Pulmonary artery endothelial cell (primary cell): Measurements from ENCODE around the gene SGMS1. TPM values are rescaled to one million over a fixed set of nuclear protein-coding genes. Genes with fewer than 3 reads are reported as not detected.

Experiments
- DNase-seq: peaks from one replicate; pipeline ENCODE4 v3.0.0-alpha.2; 2011; ENCODE audit warnings: low read depth, low spot score
- total RNA-seq: library from RNA; depleted of rRNA; stranded (reverse); fragments of >200 nt; gene quantifications from 2 replicates; pipeline ENCODE4 v1.2.3, GENCODE V29; 2014

Gene SGMS1
- total RNA-seq, 1 donor from 2014 or later = 34.2 TPM

DNA sequence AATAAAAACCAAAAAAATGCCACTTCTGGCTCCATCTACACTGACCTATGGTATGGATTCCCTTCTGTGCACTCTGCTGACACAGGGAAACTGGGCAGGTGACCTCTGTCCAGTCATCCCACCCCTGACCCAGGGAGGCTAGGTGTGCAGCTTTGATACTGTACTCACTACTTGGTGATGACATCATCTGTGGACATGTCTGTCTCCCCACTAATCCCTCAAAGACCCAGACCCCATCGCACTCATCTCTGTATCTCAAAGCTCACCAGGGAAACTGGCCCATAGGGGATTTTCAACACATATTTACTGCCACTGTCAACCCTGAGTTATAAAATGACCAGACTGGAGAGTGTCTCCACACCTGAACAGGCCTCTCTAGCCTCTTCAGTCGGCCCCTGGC is 10.6 kb downstream of the SGMS1 start:
- DNase-seq = no peak

GRCh38 chr10:50610368-50610767 is 13.4 kb downstream of the SGMS1 start:
- no peak for DNase-seq

DNA sequence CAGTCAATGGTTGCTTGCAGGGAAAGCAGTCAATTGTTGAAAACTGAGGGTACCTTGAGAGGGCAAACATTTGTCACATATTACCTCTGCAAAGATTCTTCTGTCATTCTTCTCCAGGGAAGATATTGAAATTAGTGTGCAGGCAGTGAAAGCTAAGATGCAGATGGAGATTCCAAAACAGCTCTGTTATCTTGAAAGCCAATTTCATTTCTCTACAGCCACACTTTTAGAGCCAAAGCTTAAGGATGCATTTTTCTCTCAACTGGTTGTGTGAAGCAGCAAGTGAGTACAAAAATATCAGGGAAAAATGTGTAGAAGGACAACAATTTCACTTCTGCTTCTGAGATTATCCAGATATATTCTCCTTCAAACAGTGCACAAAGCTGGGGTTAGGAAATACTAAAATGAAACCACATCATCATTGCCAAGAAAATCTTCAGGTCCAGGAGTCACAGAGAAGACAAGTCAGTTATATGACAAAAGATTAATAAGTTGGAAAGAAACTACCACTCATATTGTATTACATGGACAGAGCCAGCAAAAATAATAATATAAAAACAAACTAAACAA is 16.3 kb downstream of the SGMS1 start:
- no peak for DNase-seq

GRCh38 chr10:50605951-50606270 is 17.8 kb downstream of the SGMS1 start:
- no peak for DNase-seq

DNA sequence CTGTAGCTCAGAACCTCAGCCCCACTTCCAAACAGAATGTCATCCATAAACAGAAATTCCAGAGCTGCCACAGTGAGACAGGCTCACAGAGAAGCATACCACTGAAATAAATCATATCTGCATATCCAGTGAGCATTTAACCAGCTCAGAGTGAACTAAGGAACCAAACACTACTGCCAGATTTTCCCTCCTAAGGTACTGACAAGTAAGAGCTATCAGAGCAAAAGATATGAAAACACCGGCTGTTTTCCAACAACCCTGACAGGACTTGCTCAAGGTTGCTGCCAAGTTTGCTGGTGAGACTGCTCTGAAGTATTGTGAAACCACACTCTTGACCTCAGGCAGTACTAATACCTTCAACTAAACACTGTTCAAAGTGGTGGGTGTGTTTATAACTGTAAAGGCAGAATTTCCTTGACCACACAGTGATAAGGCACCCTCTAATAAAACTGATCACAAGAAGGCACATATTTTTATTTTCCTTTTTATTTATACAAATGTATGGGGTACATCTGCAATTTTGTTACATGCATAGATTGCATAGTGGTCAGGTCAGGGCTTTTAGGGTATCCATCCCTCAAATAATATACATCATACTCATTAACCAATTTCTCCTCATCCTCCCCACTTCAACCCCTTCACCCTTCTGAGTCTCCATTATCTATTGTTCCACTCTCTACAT is 18.3 kb downstream of the SGMS1 start:
- DNase-seq = peak; percentile 19

DNA sequence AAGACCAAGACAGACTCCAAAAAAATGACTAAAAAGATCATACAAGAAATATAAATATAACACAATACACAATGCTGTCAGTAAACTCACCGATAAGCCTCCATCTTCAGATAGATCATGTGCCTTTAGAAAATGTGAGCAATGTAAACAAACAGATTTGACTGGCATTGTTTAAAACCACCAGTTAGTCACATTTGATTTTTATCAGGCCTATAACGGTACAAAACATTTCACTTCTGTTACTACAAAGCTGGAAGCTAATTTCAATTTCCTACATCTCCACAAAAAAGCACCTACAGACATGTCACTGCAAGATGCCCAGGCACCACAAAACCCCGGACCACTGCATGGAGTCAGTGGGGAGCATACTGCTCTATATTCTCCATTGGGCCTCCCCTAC is 18.9 kb downstream of the SGMS1 start:
- no peak for DNase-seq

DNA sequence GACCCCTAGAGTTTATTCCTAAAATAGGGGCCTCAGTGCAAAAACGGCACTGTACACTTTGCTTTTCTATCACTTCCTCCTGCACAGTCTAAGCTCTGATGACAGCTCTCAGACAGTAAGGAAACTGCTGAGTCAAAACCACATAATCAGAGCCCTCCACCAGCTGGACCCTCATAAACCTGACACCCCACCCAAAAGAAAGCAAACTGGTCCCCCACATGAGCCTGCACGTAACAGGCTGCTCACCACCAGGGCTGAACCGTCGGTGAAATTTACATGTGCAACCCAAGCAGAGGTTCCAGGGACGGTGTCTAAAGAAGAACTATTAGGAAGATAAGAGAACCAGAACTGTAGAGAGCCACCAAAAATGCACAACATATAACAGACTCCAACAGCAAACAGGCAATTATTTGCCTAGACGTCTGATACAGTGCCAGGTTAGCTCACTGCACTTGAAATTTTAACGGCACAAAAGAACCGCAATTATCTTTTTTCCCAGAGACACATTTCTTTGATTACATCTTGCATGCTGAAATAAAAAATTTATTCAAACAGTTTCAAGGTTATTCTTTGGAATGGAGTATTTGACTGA is 19.6 kb downstream of the SGMS1 start:
- DNase-seq = no peak

- DNase-seq = no peak
Observed at GRCh38 chr10:50603151-50603850, 20.5 kb downstream of the SGMS1 start.

DNA sequence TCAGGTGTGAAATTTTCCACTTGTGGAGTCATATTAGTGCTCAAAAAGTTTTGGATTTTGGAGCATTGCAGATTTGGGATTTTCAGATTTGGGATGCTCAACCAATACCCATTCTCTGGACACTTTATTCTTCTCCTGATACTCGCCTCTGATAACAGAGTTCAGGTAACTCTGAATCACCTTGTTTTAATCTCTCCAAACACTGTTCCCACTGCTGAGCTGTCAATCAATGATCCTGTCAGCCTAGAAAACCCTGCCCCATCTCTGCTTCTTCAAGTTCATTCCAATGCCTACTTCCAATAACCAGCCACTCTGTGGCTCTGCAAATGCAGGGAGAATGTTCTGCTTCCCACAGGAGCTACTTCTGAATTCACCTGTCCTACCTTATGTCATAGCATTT is 21.8 kb downstream of the SGMS1 start:
- DNase-seq = no peak

DNA sequence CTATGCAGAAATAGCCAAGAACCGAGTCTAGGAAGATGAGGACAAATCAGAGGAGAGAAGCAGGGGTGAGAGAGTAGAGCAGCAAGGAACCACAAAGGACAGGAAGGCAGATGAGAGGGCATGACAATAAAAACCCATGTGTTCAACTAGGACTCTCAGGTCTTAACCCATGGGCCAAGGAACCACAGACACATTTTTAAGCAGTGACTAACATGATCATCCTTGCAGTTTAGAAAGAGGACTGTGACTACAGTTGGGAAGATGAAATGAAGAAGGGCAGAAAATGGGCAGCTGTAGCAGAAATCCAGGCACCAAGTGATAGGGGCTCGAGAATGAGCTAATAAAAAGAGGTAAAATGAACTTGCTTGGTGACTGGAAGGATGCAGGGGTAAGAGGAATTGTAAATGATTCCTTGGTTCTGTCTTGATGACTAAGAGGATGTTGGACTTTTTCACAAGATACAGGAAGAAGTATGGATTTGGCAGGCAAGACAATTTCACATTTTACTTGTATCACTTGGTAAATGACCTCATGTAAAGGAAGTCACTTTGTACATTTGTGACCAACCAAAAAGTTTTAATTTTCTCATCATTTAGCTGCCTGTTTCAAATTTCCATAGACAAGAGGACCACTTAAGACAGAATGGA is 22.8 kb downstream of the SGMS1 start:
- no peak for DNase-seq

DNA sequence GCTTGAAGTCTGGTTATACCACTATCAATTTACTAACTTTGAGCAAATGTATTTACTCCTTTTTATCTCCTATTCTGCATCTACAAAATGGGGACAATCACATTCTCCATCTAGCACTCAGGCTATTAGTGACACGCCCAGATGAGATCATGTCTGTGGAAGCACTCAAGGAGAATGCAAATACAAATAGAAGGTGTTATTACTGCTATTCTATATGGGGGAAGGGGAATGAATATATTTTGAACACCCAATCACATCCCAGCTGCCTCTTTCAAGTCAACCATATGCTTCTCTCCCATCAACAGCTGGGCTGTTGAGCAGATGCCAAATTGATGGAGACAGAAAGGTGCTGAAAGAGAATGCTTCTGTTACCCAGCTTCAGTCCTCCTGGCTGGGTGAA is 23.5 kb downstream of the SGMS1 start:
- no peak for DNase-seq

GRCh38 chr10:50596897-50597296 is 26.9 kb downstream of the SGMS1 start:
- DNase-seq = no peak

DNA sequence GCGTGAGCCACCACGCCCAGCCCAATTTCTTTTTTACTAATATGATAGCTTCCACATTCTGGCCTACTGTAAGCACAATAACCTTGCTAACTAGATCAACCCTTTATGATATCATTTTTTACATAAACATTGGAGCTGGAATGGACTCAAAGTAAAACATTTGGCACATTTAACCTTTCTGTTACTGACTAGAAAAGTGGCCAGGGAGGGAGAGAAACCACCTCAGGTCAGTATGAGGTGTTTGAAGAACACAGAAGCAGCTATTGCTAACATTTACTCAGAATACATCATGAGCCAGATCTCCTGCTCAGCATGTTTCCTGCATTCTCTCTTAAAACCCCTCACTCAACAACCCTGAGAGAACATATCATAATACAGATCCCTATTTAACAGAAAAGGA is 27.3 kb downstream of the SGMS1 start:
- no peak for DNase-seq

DNA sequence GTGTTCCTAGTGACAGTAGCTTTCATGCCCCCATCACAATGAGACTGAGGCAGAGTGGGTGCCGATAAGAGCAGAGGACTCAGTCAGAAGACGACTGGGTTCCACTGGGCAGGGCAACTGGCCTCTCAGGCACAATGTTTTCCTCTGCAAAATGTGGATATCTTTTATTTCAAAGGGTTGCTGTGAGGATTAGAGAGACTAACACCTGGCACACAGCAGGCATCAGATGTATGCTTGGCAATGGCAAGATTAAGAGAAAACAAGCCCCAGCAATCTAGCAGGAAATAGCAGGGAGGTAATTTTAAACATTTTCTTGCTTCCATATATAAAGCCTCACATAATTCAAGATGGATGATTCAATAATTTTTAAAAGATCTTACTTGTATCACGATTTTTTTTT is 28.0 kb downstream of the SGMS1 start:
- no peak for DNase-seq

- no peak for DNase-seq
Observed at GRCh38 chr10:50593523-50594376, 30.0 kb downstream of the SGMS1 start.

- DNase-seq = no peak
Observed at GRCh38 chr10:50592961-50593418, 30.8 kb downstream of the SGMS1 start.

- DNase-seq = no peak
Observed at GRCh38 chr10:50590935-50591334, 32.8 kb downstream of the SGMS1 start.

DNA sequence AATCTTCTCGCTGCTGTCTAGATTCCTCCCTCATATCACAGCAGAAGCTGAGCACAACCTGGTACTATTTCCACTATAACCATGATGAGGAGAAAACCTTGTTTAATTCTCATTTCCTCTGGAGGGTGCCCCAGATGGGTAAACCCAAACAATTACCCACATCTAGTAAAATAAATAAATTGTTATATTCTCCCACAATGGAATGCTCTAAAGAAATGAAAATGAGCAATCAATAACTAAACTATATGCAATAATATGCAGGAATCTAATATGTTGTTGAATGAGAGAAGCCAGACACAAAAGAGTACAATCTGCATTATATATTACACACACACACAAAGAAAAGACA is 37.0 kb downstream of the SGMS1 start:
- DNase-seq = no peak

- no peak for DNase-seq
Observed at GRCh38 chr10:50585921-50586739, 37.6 kb downstream of the SGMS1 start.
